Measurements from ENCODE around the gene SOX9.

SOX9 gene

DNA sequence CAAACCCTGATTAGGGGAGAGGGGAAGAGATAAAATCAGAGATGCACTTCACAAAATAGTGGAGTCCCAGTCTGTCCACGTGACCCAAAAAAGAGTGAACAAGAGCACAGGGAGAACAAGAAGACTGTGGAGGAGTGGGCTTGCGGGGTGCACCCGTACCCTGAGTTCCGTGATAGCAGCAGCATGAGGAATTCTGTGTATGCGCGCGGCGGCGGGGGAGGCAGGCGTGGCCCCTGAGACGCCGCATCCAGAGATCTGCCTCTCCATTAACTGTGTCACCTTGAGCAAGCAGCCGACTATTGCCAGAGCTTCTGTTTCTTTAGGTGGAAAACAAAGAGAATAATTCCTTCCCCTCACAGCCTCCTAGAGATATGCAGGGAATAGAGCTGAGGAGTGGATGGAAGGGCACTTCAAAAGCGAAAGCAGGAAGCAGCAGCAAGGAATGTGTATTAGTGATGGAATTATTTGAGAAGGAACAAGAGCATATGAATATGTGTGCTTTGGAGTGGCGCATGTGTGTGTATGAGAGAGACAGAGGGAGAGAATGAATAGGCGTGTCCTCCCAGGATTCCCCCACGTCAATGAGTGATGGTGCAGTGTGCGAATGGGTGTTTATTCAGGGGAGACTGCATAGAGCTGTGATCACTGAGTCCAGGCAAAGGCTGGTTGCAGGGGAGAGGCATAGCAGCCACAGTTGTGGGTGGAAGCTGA lies 10.4 kb upstream of the SOX9 start:
- TF ChIP-seq CEBPB (IDR thresholded peaks at IDR 0.05) (no peak), TEAD4 (IDR thresholded peaks at IDR 0.05) (no peak), YY1 (IDR thresholded peaks at IDR 0.05; ENCODE audit: low read depth) (no peak), CREB1 (IDR thresholded peaks at IDR 0.05; ENCODE audit: low read depth) (no peak), TAF1 (IDR thresholded peaks at IDR 0.05; ENCODE audit: low read depth) (no peak), RAD21 (IDR thresholded peaks at IDR 0.05; ENCODE audit: low read depth) (no peak), EP300 (IDR thresholded peaks at IDR 0.05; ENCODE audit: borderline replicate concordance) (no peak), TCF12 (IDR thresholded peaks at IDR 0.05; ENCODE audit: low read depth) (no peak), FOXM1 (IDR thresholded peaks at IDR 0.05; ENCODE audit: borderline replicate concordance, low read depth) (no peak)
- TF ChIP-seq, protein P1, sequence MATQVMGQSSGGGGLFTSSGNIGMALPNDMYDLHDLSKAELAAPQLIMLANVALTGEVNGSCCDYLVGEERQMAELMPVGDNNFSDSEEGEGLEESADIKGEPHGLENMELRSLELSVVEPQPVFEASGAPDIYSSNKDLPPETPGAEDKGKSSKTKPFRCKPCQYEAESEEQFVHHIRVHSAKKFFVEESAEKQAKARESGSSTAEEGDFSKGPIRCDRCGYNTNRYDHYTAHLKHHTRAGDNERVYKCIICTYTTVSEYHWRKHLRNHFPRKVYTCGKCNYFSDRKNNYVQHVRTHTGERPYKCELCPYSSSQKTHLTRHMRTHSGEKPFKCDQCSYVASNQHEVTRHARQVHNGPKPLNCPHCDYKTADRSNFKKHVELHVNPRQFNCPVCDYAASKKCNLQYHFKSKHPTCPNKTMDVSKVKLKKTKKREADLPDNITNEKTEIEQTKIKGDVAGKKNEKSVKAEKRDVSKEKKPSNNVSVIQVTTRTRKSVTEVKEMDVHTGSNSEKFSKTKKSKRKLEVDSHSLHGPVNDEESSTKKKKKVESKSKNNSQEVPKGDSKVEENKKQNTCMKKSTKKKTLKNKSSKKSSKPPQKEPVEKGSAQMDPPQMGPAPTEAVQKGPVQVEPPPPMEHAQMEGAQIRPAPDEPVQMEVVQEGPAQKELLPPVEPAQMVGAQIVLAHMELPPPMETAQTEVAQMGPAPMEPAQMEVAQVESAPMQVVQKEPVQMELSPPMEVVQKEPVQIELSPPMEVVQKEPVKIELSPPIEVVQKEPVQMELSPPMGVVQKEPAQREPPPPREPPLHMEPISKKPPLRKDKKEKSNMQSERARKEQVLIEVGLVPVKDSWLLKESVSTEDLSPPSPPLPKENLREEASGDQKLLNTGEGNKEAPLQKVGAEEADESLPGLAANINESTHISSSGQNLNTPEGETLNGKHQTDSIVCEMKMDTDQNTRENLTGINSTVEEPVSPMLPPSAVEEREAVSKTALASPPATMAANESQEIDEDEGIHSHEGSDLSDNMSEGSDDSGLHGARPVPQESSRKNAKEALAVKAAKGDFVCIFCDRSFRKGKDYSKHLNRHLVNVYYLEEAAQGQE (IDR thresholded peaks at IDR 0.05; ENCODE audit: low read depth), result no peak

DNA sequence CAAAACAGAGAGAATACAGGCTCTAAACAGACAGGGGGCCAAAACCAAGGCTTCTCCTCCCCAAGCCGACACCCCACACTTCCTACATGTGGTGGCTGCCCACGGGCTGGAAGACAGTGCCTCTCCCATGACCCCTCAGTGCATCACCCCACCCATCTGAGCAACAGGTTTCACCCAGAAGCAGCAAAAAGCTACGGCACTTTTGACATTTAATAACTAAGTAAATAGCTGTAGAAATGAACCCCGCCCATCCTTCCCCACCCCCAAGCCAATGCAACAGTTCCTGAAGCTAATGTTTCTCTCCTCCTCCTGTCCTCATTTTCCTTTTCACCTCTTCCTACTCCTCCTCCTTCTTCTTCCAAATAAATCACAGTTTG lies 9.9 kb upstream of the SOX9 start:
- TF ChIP-seq EGR1 (IDR thresholded peaks at IDR 0.05) (no peak), TEAD4 (IDR thresholded peaks at IDR 0.05) (no peak), TAF1 (IDR thresholded peaks at IDR 0.05; ENCODE audit: low read depth) (no peak), EP300 (IDR thresholded peaks at IDR 0.05; ENCODE audit: borderline replicate concordance) (no peak), NFIC (IDR thresholded peaks at IDR 0.05) (no peak), ZBTB7A (IDR thresholded peaks at IDR 0.05; ENCODE audit: low read depth) (no peak), CREB1 (IDR thresholded peaks at IDR 0.05; ENCODE audit: low read depth) (no peak), CEBPB (IDR thresholded peaks at IDR 0.05) (no peak), TCF12 (IDR thresholded peaks at IDR 0.05; ENCODE audit: low read depth) (no peak), YY1 (IDR thresholded peaks at IDR 0.05; ENCODE audit: low read depth) (no peak), FOXM1 (IDR thresholded peaks at IDR 0.05; ENCODE audit: borderline replicate concordance, low read depth) (no peak)
- TF ChIP-seq, protein P1 (IDR thresholded peaks at IDR 0.05; ENCODE audit: low read depth), result no peak
- TF ChIP-seq, protein P2, sequence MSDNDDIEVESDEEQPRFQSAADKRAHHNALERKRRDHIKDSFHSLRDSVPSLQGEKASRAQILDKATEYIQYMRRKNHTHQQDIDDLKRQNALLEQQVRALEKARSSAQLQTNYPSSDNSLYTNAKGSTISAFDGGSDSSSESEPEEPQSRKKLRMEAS (IDR thresholded peaks at IDR 0.05), result no peak
- TF ChIP-seq, protein P3, sequence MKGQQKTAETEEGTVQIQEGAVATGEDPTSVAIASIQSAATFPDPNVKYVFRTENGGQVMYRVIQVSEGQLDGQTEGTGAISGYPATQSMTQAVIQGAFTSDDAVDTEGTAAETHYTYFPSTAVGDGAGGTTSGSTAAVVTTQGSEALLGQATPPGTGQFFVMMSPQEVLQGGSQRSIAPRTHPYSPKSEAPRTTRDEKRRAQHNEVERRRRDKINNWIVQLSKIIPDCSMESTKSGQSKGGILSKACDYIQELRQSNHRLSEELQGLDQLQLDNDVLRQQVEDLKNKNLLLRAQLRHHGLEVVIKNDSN (IDR thresholded peaks at IDR 0.05), result no peak

DNA sequence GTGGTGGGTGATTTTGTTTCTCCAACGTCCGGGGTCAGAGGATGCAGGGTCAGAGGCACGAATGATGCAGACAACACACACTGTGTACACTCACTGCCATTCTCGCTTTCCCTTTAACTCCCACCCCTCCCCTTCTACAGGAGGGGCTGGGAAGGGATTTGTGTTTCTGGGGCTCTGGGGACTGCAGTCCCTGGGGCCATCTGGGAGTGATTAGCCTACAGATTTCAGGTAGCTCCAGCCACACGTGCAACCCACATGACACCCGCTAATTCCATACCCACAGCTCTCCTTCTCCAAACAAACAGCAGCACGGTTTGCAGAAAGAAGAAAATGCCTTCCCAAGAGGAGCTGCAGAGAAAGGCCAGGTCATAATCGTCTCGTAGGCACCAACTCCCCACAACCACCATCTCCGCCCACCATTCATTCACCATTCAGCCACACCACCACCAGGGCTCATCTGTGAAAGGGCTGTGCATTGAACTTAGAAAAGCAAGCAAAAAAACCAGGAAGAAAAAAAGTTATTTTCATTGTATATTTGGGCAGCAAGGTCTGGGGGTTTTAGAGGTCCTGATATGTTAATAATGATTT lies 9.4 kb upstream of the SOX9 start:
- TF ChIP-seq, protein P2 (IDR thresholded peaks at IDR 0.05), result no peak
- TF ChIP-seq, protein P3 (IDR thresholded peaks at IDR 0.05), result no peak
- TF ChIP-seq TAF1 (IDR thresholded peaks at IDR 0.05; ENCODE audit: low read depth) (no peak), FOXM1 (IDR thresholded peaks at IDR 0.05; ENCODE audit: borderline replicate concordance, low read depth) (no peak), CREB1 (IDR thresholded peaks at IDR 0.05; ENCODE audit: low read depth) (no peak), EP300 (IDR thresholded peaks at IDR 0.05; ENCODE audit: borderline replicate concordance) (no peak), TCF12 (IDR thresholded peaks at IDR 0.05; ENCODE audit: low read depth) (no peak), CEBPB (IDR thresholded peaks at IDR 0.05) (no peak), RAD21 (IDR thresholded peaks at IDR 0.05; ENCODE audit: low read depth) (no peak), ZBTB7A (IDR thresholded peaks at IDR 0.05; ENCODE audit: low read depth) (no peak), TEAD4 (IDR thresholded peaks at IDR 0.05) (no peak), EGR1 (IDR thresholded peaks at IDR 0.05) (no peak), NFIC (IDR thresholded peaks at IDR 0.05) (no peak)
- TF ChIP-seq, protein P1 (IDR thresholded peaks at IDR 0.05; ENCODE audit: low read depth), result no peak

DNA sequence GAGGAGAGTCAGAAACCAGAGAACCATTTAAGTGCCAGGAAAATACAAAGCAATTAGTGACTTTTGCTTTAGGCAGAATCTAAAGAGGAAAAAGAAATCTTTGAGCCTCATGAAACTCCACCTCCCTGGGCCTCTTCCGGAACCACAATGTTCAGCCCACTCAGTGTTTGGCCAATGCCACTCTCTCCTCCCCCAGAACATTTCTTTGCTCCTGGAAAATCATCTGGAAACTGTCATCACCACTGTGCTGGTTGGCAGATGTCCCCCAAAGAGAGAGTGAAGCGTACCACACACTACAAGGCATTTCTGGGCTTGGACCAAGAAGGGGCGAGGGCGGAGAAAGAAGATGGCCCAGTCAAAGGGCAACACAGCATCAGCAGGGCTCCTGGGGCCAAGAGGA lies 7.1 kb upstream of the SOX9 start:
- TF ChIP-seq TAF1 (IDR thresholded peaks at IDR 0.05; ENCODE audit: low read depth) (no peak), TCF12 (IDR thresholded peaks at IDR 0.05; ENCODE audit: low read depth) (no peak), NFIC (IDR thresholded peaks at IDR 0.05) (no peak)
